HepG2 (cell line): ENCODE data around the gene FAM168A. TPM values are rescaled to one million over a fixed set of nuclear protein-coding genes. Genes with fewer than 3 reads are reported as not detected.

ENCODE experiments used
- ATAC-seq: fragments of 200-7000 bp; cut with Tn5 transposase; 3 replicates; pipeline ENCODE4 v1.9.1; 2020; ENCODE audit warnings: mild to moderate bottlenecking, moderate library complexity
- BruUV-seq: library from RNA; stranded (reverse); fragments of 400-500 nt; replicated peaks from 2 replicates; lab custom pipeline; 2021; lab: Mats Ljungman, UMichigan
- CTCF ChIA-PET: fragments of 300-600 bp; formaldehyde crosslinking; extraction: SDS; loops from one replicate; lab custom pipeline; 2021; ENCODE audit warnings: low total read pairs, inconsistent platforms, low intra/inter-chr PET ratio; lab: Yijun Ruan, JAX
- POLR2A ChIA-PET: fragments of 350-600 bp; sonication (Branson Sonifier 250); formaldehyde crosslinking; loops from one replicate; lab custom pipeline; 2020; ENCODE audit warnings: antibody characterized with exemption, inconsistent platforms; lab: Yijun Ruan, JAX
- DNase-seq: peaks from one replicate; pipeline ENCODE4 v3.0.0-alpha.2; 2015; ENCODE audit warnings: low spot score
- FAIRE-seq: peaks from 3 replicates; lab custom pipeline; 2011; peaks lifted over from hg19 to GRCh38; lab: Jason Lieb, UNC
- H2AFZ ChIP-seq: one replicate; pipeline ENCODE4 v1.6.1; 2011; ENCODE audit warnings: low read length, inconsistent platforms
- H3K27ac ChIP-seq: fragments of 300-600 bp; 3 replicates; pipeline ENCODE4 v1.8.0; 2011; ENCODE audit warnings: mixed run types, mild to moderate bottlenecking, mixed read lengths, low read length, inconsistent platforms; ENCODE audit not compliant: insufficient read depth; ENCODE audit errors: extremely low read length
- H3K27me3 ChIP-seq, 2 experiments: fragments of 200-600 bp in 1 of 2; 2 replicates in 1 of 2; 3 replicates in 1 of 2; pipeline versions ENCODE4 v1.6.0 to v1.8.0; 2011; ENCODE audit warnings: low read length in 2 of 2, mild to moderate bottlenecking in 2 of 2, moderate library complexity in 2 of 2, inconsistent platforms in 1 of 2; ENCODE audit not compliant: insufficient read depth in 2 of 2, control insufficient read depth in 1 of 2
- H3K36me3 ChIP-seq, 2 experiments: fragments of 200-600 bp in 1 of 2; replicated peaks in 1 of 2; 2 replicates in 1 of 2; 3 replicates in 1 of 2; pipeline versions ENCODE4 v1.5.1 to v1.8.0; 2011; ENCODE audit warnings: low read length in 2 of 2, inconsistent platforms in 1 of 2; ENCODE audit not compliant: insufficient read depth in 2 of 2, control insufficient read depth in 1 of 2
- H3K4me1 ChIP-seq: 2 replicates; pipeline ENCODE4 v1.5.1; 2012; ENCODE audit warnings: low read length, inconsistent platforms; ENCODE audit not compliant: insufficient read depth
- H3K4me2 ChIP-seq: 2 replicates; pipeline ENCODE4 v1.6.0; 2011; ENCODE audit warnings: low read depth, low read length, inconsistent platforms
- H3K4me3 ChIP-seq, 3 experiments: fragments of 200-600 bp in 1 of 3; sonication (generic), shearing (Covaris generic) in 1 of 3; replicated peaks in 1 of 3; 2 replicates each; pipeline ENCODE4 v1.5.1; 2011 to 2016; ENCODE audit warnings: low read length in 3 of 3, inconsistent platforms in 2 of 3, low read depth in 2 of 3, mild to moderate bottlenecking in 2 of 3, control low read depth in 1 of 3, mixed read lengths in 1 of 3; ENCODE audit not compliant: insufficient read depth in 1 of 3
- H3K79me2 ChIP-seq: one replicate; pipeline ENCODE4 v1.6.1; 2011; ENCODE audit warnings: low read length, inconsistent platforms; ENCODE audit not compliant: insufficient read depth
- H3K9ac ChIP-seq: 2 replicates; pipeline ENCODE4 v1.6.0; 2011; ENCODE audit warnings: mild to moderate bottlenecking, low read depth, low read length, inconsistent platforms; ENCODE audit not compliant: insufficient read depth
- H3K9me3 ChIP-seq: 2 replicates; pipeline ENCODE4 v1.5.1; 2012; ENCODE audit warnings: mild to moderate bottlenecking, low read length
- H4K20me1 ChIP-seq: 2 replicates; pipeline ENCODE4 v1.6.0; 2011; ENCODE audit warnings: inconsistent platforms, mild to moderate bottlenecking, low read length, moderate library complexity; ENCODE audit not compliant: insufficient read depth
- ATF7 ChIP-seq, 2 experiments: fragments of 450-650 bp in 1 of 2; sonication (generic) in 1 of 2; formaldehyde crosslinking in 1 of 2; IDR thresholded peaks; 2 replicates each; pipeline versions ENCODE4 v1.4.0 to v1.6.1; 2016 to 2020; ENCODE audit warnings: antibody characterized with exemption in 1 of 2, mild to moderate bottlenecking in 1 of 2, missing genetic modification reagents in 1 of 2
- EHMT2 ChIP-seq: fragments of 200-600 bp; sonication (generic); IDR thresholded peaks from 2 replicates; pipeline ENCODE4 v1.7.0; 2017; ENCODE audit warnings: antibody characterized with exemption, low read depth, low read length, borderline replicate concordance
- GPN1 ChIP-seq: sonication (generic); formaldehyde crosslinking; IDR thresholded peaks from 2 replicates; pipeline ENCODE4 v1.5.1; 2020; ENCODE audit warnings: missing genetic modification reagents, borderline replicate concordance
- MAF1 ChIP-seq: sonication (generic); formaldehyde crosslinking; IDR thresholded peaks from 2 replicates; pipeline ENCODE4 v1.5.0; 2020; ENCODE audit warnings: missing genetic modification reagents, borderline replicate concordance
- MAFF ChIP-seq: IDR thresholded peaks from 2 replicates; pipeline ENCODE4 v1.6.1; 2011; ENCODE audit warnings: low read depth, low read length, improper control_type of control experiment
- MED13 ChIP-seq: sonication (generic); formaldehyde crosslinking; IDR thresholded peaks from 2 replicates; pipeline ENCODE4 v1.5.0; 2020; ENCODE audit warnings: missing genetic modification reagents
- POLR2A ChIP-seq, 2 experiments: IDR thresholded peaks; 2 replicates each; pipeline ENCODE4 v1.6.1; 2011; ENCODE audit warnings: low read depth in 2 of 2, low read length in 2 of 2, mild to moderate bottlenecking in 1 of 2, moderate library complexity in 1 of 2; ENCODE audit not compliant: insufficient read depth in 1 of 2
- RAD51 ChIP-seq: fragments of 450-650 bp; IDR thresholded peaks from 2 replicates; pipeline ENCODE4 v1.6.1; 2016; ENCODE audit warnings: borderline replicate concordance
- STAT5B ChIP-seq: sonication (generic); formaldehyde crosslinking; IDR thresholded peaks from 2 replicates; pipeline ENCODE4 v1.4.0; 2020; ENCODE audit warnings: missing genetic modification reagents
- TCF12 ChIP-seq, 2 experiments: fragments of 450-650 bp in 1 of 2; sonication (generic) in 1 of 2; formaldehyde crosslinking in 1 of 2; IDR thresholded peaks; 2 replicates each; pipeline versions ENCODE4 v1.6.1 to v1.8.0; 2017 to 2022; ENCODE audit warnings: antibody characterized with exemption in 1 of 2, mild to moderate bottlenecking in 1 of 2, missing genetic modification reagents in 1 of 2, moderate library complexity in 1 of 2
- TOE1 ChIP-seq: sonication (generic); formaldehyde crosslinking; IDR thresholded peaks from 2 replicates; pipeline ENCODE4 v1.4.0; 2020; ENCODE audit warnings: mild to moderate bottlenecking, missing genetic modification reagents
- ZBTB38 ChIP-seq: sonication (generic); formaldehyde crosslinking; IDR thresholded peaks from 2 replicates; pipeline ENCODE4 v1.5.1; 2020; ENCODE audit warnings: mild to moderate bottlenecking, missing genetic modification reagents
- ZNF362 ChIP-seq: sonication (generic); formaldehyde crosslinking; IDR thresholded peaks from 2 replicates; pipeline ENCODE4 v1.4.0; 2020; ENCODE audit warnings: missing genetic modification reagents, mild to moderate bottlenecking, borderline replicate concordance
- ZNF44 ChIP-seq: sonication (generic); formaldehyde crosslinking; IDR thresholded peaks from 2 replicates; pipeline ENCODE4 v1.5.1; 2020; ENCODE audit warnings: mild to moderate bottlenecking, missing genetic modification reagents
- ZNF776 ChIP-seq: sonication (generic); formaldehyde crosslinking; IDR thresholded peaks from 2 replicates; pipeline ENCODE4 v1.4.0; 2020; ENCODE audit warnings: mild to moderate bottlenecking, missing genetic modification reagents
- WGBS: methylation state at CpG from one replicate; pipeline ENCODE4 v1.1.6; 2017; ENCODE audit warnings: low lambda C conversion rate; 5-methylcytosine and 5-hydroxymethylcytosine counted together
- in situ Hi-C: cut with HindIII; loops from 2 replicates; pipeline ENCODE4 v1.10.0; 2017; ENCODE audit warnings: low pct_unique_long_range_greater_than_20kb; ENCODE audit not compliant: extremely low pct_ligation_motif_present
- intact Hi-C: fragments of 100-400 bp; cut with micrococcal nuclease; formaldehyde crosslinking; loops from one replicate; pipeline ENCODE4 v1.10.0; 2022; ENCODE audit not compliant: unreplicated experiment
- polyA plus RNA-seq, 8 experiments: library from polyadenylated mRNA; depleted of rRNA in 3 of 8; stranded (reverse) in 7 of 8; unstranded in 1 of 8; fragments of >200 nt; fragmentation: Illumina TruSeq in 4 of 8; extraction: Trizol in 4 of 8; gene quantifications; 2 replicates each; pipeline versions ENCODE4 v1.2.1 to v1.2.3, GENCODE V29; 2011 to 2016; ENCODE audit warnings: low read depth in 4 of 8, missing spikeins in 1 of 8, mixed read lengths in 1 of 8; ENCODE audit not compliant: insufficient read depth in 1 of 8
- total RNA-seq, 5 experiments: library from RNA; depleted of rRNA; stranded (reverse); fragments of >200 nt; fragmentation: Illumina TruSeq; extraction: Trizol; gene quantifications; 2 replicates each; pipeline ENCODE4 v1.2.3, GENCODE V29; 2016; ENCODE audit warnings: low read depth in 1 of 5

Gene FAM168A
- total and polyA plus RNA-seq, 2 of the 13 experiments (the other 11 are each of a cell fraction or from before 2014, with no cell fraction given), result 13.9 to 15.8 TPM

- WGBS, result 96% methylated on average over 2 of the region's 2 CpGs
- no peak overlapping the region for H3K9ac ChIP-seq
- in situ Hi-C loops, result no loop called here
- ChIA-PET POLR2A (no interaction called here), CTCF (no interaction called here)
- no peak overlapping the region for H2AFZ ChIP-seq
- no peak overlapping the region for H3K27ac ChIP-seq
- no peaks in the 10 kb centered on the region for H4K20me1 ChIP-seq
- no TSS peak for BruUV-seq
- intact Hi-C loops, result no loop called here
- no peak overlapping the region for H3K4me3 ChIP-seq
- TF ChIP-seq STAT5B (CRISPR knock-in tag), result no peak
- no peak for TF ChIP-seq EHMT2
- TF ChIP-seq MAF1 (CRISPR knock-in tag), result no peak
- no peak for TF ChIP-seq RAD51
- no peak for TF ChIP-seq MED13 (CRISPR knock-in tag)
- no peak for TF ChIP-seq TOE1 (CRISPR knock-in tag)
- no peak for TF ChIP-seq ZNF44
- no peak for TF ChIP-seq GPN1 (CRISPR knock-in tag)
- TF ChIP-seq TCF12 (IDR thresholded peaks at IDR 0.05), result no peak
- TF ChIP-seq TCF12 (CRISPR knock-in tag; IDR thresholded peaks at IDR 0.05), result no peak
- no peak for TF ChIP-seq ZNF362 (CRISPR knock-in tag)
- no peak for TF ChIP-seq POLR2A (IDR thresholded peaks at IDR 0.05; ENCODE audit: insufficient read depth in 1 of 2, low read depth in 2 of 2, low read length in 2 of 2)
- TF ChIP-seq ATF7 (IDR thresholded peaks at IDR 0.05), result no peak
- no peak for TF ChIP-seq ATF7 (CRISPR knock-in tag; IDR thresholded peaks at IDR 0.05)
- no peak for TF ChIP-seq ZBTB38 (CRISPR knock-in tag)
- no peak for TF ChIP-seq ZNF776 (CRISPR knock-in tag)
- no peak for TF ChIP-seq MAFF
- no peaks in the 10 kb centered on the region for H3K36me3 ChIP-seq
- no peaks in the 10 kb centered on the region; the same call in 1 of the 2 replicates for H3K4me1 ChIP-seq
- no peak for ATAC-seq
- FAIRE-seq, result no peak
- H3K79me2 ChIP-seq, result no peaks in the 10 kb centered on the region
- no peak for DNase-seq
- H3K27me3 ChIP-seq, result no peaks in the 10 kb centered on the region
- no peak overlapping the region for H3K4me2 ChIP-seq
- no peaks in the 10 kb centered on the region for H3K9me3 ChIP-seq
These were observed 50.0 kb downstream of the FAM168A start for GRCh38 chr11:73547706-73548595.
